GM23248 (cell line): Measurements from ENCODE around the gene SUCLG1. TPM values are rescaled to one million over a fixed set of nuclear protein-coding genes. Genes with fewer than 3 reads are reported as not detected.

Experiments used
- DNase-seq: peaks from one replicate; pipeline ENCODE4 v3.0.0-alpha.2; 2015
- H2AFZ ChIP-seq: fragments of 200-600 bp; sonication (generic); 2 replicates; pipeline ENCODE4 v1.6.1; 2016; ENCODE audit warnings: antibody characterized with exemption
- H3F3A ChIP-seq: fragments of 200-600 bp; sonication (generic); 2 replicates; pipeline ENCODE4 v1.6.1; 2016; ENCODE audit warnings: mild to moderate bottlenecking, antibody characterized with exemption, mixed run types; ENCODE audit not compliant: insufficient read depth
- H3K27ac ChIP-seq: fragments of 200-600 bp; sonication (generic); 2 replicates; pipeline ENCODE4 v1.5.1; 2016; ENCODE audit warnings: mild to moderate bottlenecking
- H3K27me3 ChIP-seq: fragments of 200-600 bp; sonication (generic); replicated peaks from 2 replicates; pipeline ENCODE4 v1.6.1; 2016; ENCODE audit warnings: mild to moderate bottlenecking; ENCODE audit not compliant: insufficient read depth
- H3K36me3 ChIP-seq: fragments of 200-600 bp; sonication (generic); 2 replicates; pipeline ENCODE4 v1.6.1; 2016; ENCODE audit warnings: low read depth, mild to moderate bottlenecking
- H3K4me1 ChIP-seq: fragments of 200-600 bp; sonication (generic); 2 replicates; pipeline ENCODE4 v1.6.1; 2016; ENCODE audit warnings: mild to moderate bottlenecking; ENCODE audit not compliant: insufficient read depth
- H3K4me2 ChIP-seq: fragments of 200-600 bp; sonication (generic); one replicate; pipeline ENCODE4 v1.6.1; 2016; ENCODE audit warnings: mild to moderate bottlenecking; ENCODE audit not compliant: unreplicated experiment
- H3K4me3 ChIP-seq: fragments of 200-600 bp; sonication (generic); 2 replicates; pipeline ENCODE4 v1.5.1; 2016; ENCODE audit warnings: mild to moderate bottlenecking
- H3K79me2 ChIP-seq: fragments of 200-600 bp; sonication (generic); 2 replicates; pipeline ENCODE4 v1.6.1; 2016; ENCODE audit warnings: mild to moderate bottlenecking; ENCODE audit not compliant: insufficient read depth
- H3K9ac ChIP-seq: fragments of 200-600 bp; sonication (generic); 2 replicates; pipeline ENCODE4 v1.6.1; 2016; ENCODE audit warnings: mild to moderate bottlenecking
- H3K9me2 ChIP-seq: fragments of 200-600 bp; sonication (generic); 2 replicates; pipeline ENCODE4 v1.6.1; 2016; ENCODE audit warnings: mixed run types, mild to moderate bottlenecking, moderate library complexity; ENCODE audit not compliant: insufficient read depth
- H3K9me3 ChIP-seq: fragments of 200-600 bp; sonication (generic); one replicate; pipeline ENCODE4 v1.6.1; 2017; ENCODE audit warnings: low read depth
- H4K20me1 ChIP-seq: fragments of 200-600 bp; sonication (generic); 2 replicates; pipeline ENCODE4 v1.6.0; 2016; ENCODE audit not compliant: insufficient read depth
- EZH2 ChIP-seq: fragments of 200-600 bp; sonication (generic); IDR thresholded peaks from 2 replicates; pipeline ENCODE4 v1.6.1; 2018; ENCODE audit warnings: antibody characterized with exemption, mild to moderate bottlenecking; ENCODE audit not compliant: insufficient read depth, poor library complexity, severe bottlenecking
- EZH2phosphoT487 ChIP-seq: fragments of 200-600 bp; sonication (generic); IDR thresholded peaks from 2 replicates; pipeline ENCODE4 v1.6.1; 2018; ENCODE audit warnings: antibody characterized with exemption, moderate library complexity, mild to moderate bottlenecking, low read depth; ENCODE audit not compliant: insufficient read depth
- WGBS, 2 experiments: methylation state at CpG; one replicate each; pipeline ENCODE4 v1.1.6; 2015 to 2017; ENCODE audit warnings: low lambda C conversion rate in 2 of 2, low coverage in 1 of 2; ENCODE audit errors: missing lambda C conversion rate in 2 of 2; 5-methylcytosine and 5-hydroxymethylcytosine counted together
- in situ Hi-C: fragments of 300-500 bp; cut with MboI; formaldehyde crosslinking; loops from 2 replicates; pipeline ENCODE4 v1.15.0; 2020
- polyA plus RNA-seq: library from polyadenylated mRNA; unstranded; fragments of >200 nt; fragmentation: Nextera tagmentation; extraction: Ambion mirVana; gene quantifications from 2 replicates; pipeline ENCODE4 v1.2.1, GENCODE V29; 2016
- total RNA-seq: library from RNA; depleted of rRNA; stranded (reverse); fragments of >200 nt; shearing (Covaris generic); gene quantifications from 2 replicates; pipeline ENCODE4 v1.2.3, GENCODE V29; 2014

SUCLG1 gene
- total and polyA plus RNA-seq, 2 experiments from 2014 or later: 50.4 to 80.2 TPM

- Histone ChIP-seq H3K9me3 (no peaks in the 10 kb centered on the region), H3F3A (no peaks in the 10 kb centered on the region), H3K9ac (no peak overlapping the region), H3K4me1 (no peaks in the 10 kb centered on the region), H3K79me2 (peaks cover 97% of the 10 kb centered on the region), H3K27me3 (no peaks in the 10 kb centered on the region), H4K20me1 (no peaks in the 10 kb centered on the region), H3K4me2 (no peak overlapping the region), H3K9me2 (no peaks in the 10 kb centered on the region), H2AFZ (no peak overlapping the region), H3K36me3 (peaks cover 5% of the 10 kb centered on the region; the same call in 1 of the 2 replicates), H3K4me3 (no peak overlapping the region), H3K27ac (no peak overlapping the region)
- DNase-seq: no peak
- 90% methylated on average over 6 of the region's 6 CpGs for WGBS, 2 experiments
- no peak for TF ChIP-seq EZH2phosphoT487
- TF ChIP-seq EZH2: no peak
- in situ Hi-C loops: no loop called here
Measured at GRCh38 chr2:84449711-84450110, 9.4 kb downstream of the SUCLG1 start.

GRCh38 chr2:84449055-84449454, 10.0 kb downstream of the SUCLG1 start:
- H3K4me1 ChIP-seq: no peaks in the 10 kb centered on the region
- H3K9me2 ChIP-seq: no peaks in the 10 kb centered on the region
- no peak for DNase-seq
- H2AFZ ChIP-seq: no peak overlapping the region
- H3K4me2 ChIP-seq: no peak overlapping the region
- no peaks in the 10 kb centered on the region for H3F3A ChIP-seq
- no peak overlapping the region for H3K27ac ChIP-seq
- no peak overlapping the region for H3K4me3 ChIP-seq
- peaks cover 5% of the 10 kb centered on the region; the same call in 1 of the 2 replicates for H3K36me3 ChIP-seq
- H3K9ac ChIP-seq: no peak overlapping the region
- in situ Hi-C loops: no loop called here
- no peaks in the 10 kb centered on the region for H4K20me1 ChIP-seq
- WGBS, 2 experiments: 95% methylated on average over 3 of the region's 3 CpGs
- no peaks in the 10 kb centered on the region for H3K27me3 ChIP-seq
- peaks cover 90% of the 10 kb centered on the region for H3K79me2 ChIP-seq
- no peak for TF ChIP-seq EZH2phosphoT487
- no peak for TF ChIP-seq EZH2
- no peaks in the 10 kb centered on the region for H3K9me3 ChIP-seq

GRCh38 chr2:84443477-84443876, 15.6 kb downstream of the SUCLG1 start:
- no peak overlapping the region for H3K27ac ChIP-seq
- H3K9me3 ChIP-seq: no peaks in the 10 kb centered on the region
- no peak for TF ChIP-seq EZH2
- TF ChIP-seq EZH2phosphoT487: no peak
- no peaks in the 10 kb centered on the region for H3K27me3 ChIP-seq
- H4K20me1 ChIP-seq: no peaks in the 10 kb centered on the region
- H3K4me3 ChIP-seq: no peak overlapping the region
- DNase-seq: no peak
- H3K79me2 ChIP-seq: peaks cover 36% of the 10 kb centered on the region
- H3K9me2 ChIP-seq: no peaks in the 10 kb centered on the region
- H3K4me2 ChIP-seq: no peak overlapping the region
- no peaks in the 10 kb centered on the region for H3F3A ChIP-seq
- H3K4me1 ChIP-seq: no peaks in the 10 kb centered on the region
- H2AFZ ChIP-seq: no peak overlapping the region
- peaks cover 35% of the 10 kb centered on the region for H3K36me3 ChIP-seq
- in situ Hi-C loops: no loop called here
- H3K9ac ChIP-seq: no peak overlapping the region

DNA sequence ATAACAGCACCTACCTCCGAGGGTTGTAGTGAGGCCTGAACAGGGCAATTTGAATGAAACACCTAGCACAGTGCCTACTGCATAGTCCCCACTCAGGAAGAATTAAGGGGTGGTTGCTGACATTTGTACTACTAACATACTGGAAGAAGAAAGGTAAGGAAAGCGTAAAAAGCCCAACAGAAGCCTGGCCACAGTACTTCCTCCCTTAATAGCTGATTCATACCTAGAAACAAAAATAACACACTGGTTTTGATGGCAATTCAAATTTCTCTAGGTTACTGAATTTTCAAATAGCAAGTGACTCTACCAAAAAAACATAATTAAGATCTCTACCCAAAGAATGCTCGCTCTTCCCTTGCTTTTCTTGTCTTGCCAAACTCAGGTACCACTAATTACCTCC, 16.2 kb downstream of the SUCLG1 start:
- no peak overlapping the region for H3K4me2 ChIP-seq
- H3K9me3 ChIP-seq: no peaks in the 10 kb centered on the region
- no peak for DNase-seq
- H3K9me2 ChIP-seq: no peaks in the 10 kb centered on the region
- no peak overlapping the region for H3K9ac ChIP-seq
- TF ChIP-seq EZH2 (no peak), EZH2phosphoT487 (no peak)
- H3K36me3 ChIP-seq: peaks cover 35% of the 10 kb centered on the region
- WGBS, 2 experiments: 98% methylated on average over 3 of the region's 3 CpGs
- no peak overlapping the region for H3K4me3 ChIP-seq
- H4K20me1 ChIP-seq: no peaks in the 10 kb centered on the region
- no peaks in the 10 kb centered on the region for H3K27me3 ChIP-seq
- no peaks in the 10 kb centered on the region for H3K4me1 ChIP-seq
- H3K27ac ChIP-seq: no peak overlapping the region
- peaks cover 30% of the 10 kb centered on the region for H3K79me2 ChIP-seq
- H3F3A ChIP-seq: no peaks in the 10 kb centered on the region
- no peak overlapping the region for H2AFZ ChIP-seq
- in situ Hi-C loops: no loop called here

GRCh38 chr2:84441505-84441904, 17.6 kb downstream of the SUCLG1 start:
- H3K27ac ChIP-seq: no peak overlapping the region
- H3K27me3 ChIP-seq: no peaks in the 10 kb centered on the region
- H2AFZ ChIP-seq: no peak overlapping the region
- in situ Hi-C loops: no loop called here
- no peaks in the 10 kb centered on the region for H3K4me1 ChIP-seq
- no peaks in the 10 kb centered on the region for H3K9me3 ChIP-seq
- H3K79me2 ChIP-seq: peaks cover 18% of the 10 kb centered on the region
- no peaks in the 10 kb centered on the region for H4K20me1 ChIP-seq
- 97 to 100% methylated on average over 1 of the region's 1 CpG for whole genome bisulfite sequencing, 2 experiments
- DNase-seq: no peak
- no peak overlapping the region for H3K4me2 ChIP-seq
- no peak overlapping the region for H3K4me3 ChIP-seq
- peaks cover 34% of the 10 kb centered on the region for H3K36me3 ChIP-seq
- H3K9ac ChIP-seq: no peak overlapping the region
- no peak for TF ChIP-seq EZH2phosphoT487
- no peak for TF ChIP-seq EZH2
- H3K9me2 ChIP-seq: no peaks in the 10 kb centered on the region
- no peaks in the 10 kb centered on the region for H3F3A ChIP-seq
